HG03575 (cell line): ENCODE results near the gene TMBIM6.
"Not testable (repeated sequence)": the region's sequence is repeated elsewhere in the genome, so short reads cannot be mapped to it uniquely, and the experiment has no call there.

Source experiments
- ATAC-seq: cut with Tn5 transposase; IDR thresholded peaks from one replicate; pipeline ENCODE4 v1.9.1; 2021; ENCODE audit not compliant: unreplicated experiment, insufficient number of reproducible peaks, low FRiP score; ENCODE audit errors: extremely low read depth

TMBIM6 gene

GRCh38 chr12:49764126-49764525 is 22.8 kb downstream of the TMBIM6 start:
- no peak for ATAC-seq

DNA sequence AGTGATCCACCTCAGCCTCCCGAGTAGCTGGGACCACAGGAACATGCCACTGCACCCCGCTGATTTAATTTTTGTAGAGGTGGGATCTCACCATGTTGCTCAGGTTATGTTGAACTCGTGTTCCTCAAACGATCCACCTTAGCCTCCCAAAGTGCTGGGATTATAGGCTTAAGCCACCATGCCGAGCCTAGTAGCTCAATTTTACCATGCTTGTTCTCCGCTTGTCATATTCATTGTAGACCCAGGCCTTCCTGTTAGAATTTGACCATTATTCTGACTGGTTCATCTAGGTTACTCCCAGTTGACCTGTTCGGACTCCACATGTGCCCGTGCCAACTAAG is 24.7 kb downstream of the TMBIM6 start:
- no peak for ATAC-seq

GRCh38 chr12:49767333-49767732 is 26.0 kb downstream of the TMBIM6 start:
- no peak for ATAC-seq

GRCh38 chr12:49773102-49773501 is 31.7 kb downstream of the TMBIM6 start:
- not testable (repeated sequence) for ATAC-seq

DNA sequence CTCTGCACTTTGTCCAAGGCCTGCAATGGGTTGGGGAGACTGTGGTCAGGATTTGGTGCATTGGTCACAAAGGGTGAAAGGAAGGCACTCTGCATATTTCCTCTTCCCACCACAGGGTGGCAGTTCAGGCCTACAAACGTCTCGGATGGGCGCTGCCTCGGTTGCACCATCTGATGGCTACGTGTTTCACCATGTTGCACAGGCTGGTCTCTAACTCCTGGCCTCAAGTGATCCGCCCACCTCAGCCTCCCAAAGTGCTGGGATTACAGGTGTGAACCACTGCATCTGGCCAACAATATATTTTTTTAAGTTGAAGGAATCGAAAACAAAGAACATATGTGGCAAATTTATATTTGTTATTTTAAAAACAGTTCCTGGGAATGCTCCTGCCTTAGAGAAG is 35.1 kb downstream of the TMBIM6 start:
- no peak for ATAC-seq

- no peak for ATAC-seq
Measured at GRCh38 chr12:49776858-49777257, 35.5 kb downstream of the TMBIM6 start.

DNA sequence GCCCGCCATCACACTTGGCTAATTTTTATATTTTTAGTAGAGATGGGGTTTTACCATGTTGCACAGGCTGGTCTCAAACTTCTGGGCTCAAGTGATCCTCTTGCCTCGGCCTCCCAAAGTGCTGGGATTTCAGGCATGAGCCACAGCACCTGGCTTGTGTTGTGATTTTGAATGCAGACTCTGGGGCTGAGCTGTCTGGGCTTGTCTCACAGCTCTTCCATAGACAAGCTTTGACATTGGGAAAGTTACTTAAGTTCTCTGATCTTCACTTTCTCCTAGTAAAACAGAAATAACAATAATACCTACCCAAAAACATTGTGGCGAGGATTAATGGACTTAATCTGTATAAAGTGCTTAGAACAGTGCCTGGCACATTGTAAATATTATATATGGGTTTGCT is 36.0 kb downstream of the TMBIM6 start:
- no peak for ATAC-seq

DNA sequence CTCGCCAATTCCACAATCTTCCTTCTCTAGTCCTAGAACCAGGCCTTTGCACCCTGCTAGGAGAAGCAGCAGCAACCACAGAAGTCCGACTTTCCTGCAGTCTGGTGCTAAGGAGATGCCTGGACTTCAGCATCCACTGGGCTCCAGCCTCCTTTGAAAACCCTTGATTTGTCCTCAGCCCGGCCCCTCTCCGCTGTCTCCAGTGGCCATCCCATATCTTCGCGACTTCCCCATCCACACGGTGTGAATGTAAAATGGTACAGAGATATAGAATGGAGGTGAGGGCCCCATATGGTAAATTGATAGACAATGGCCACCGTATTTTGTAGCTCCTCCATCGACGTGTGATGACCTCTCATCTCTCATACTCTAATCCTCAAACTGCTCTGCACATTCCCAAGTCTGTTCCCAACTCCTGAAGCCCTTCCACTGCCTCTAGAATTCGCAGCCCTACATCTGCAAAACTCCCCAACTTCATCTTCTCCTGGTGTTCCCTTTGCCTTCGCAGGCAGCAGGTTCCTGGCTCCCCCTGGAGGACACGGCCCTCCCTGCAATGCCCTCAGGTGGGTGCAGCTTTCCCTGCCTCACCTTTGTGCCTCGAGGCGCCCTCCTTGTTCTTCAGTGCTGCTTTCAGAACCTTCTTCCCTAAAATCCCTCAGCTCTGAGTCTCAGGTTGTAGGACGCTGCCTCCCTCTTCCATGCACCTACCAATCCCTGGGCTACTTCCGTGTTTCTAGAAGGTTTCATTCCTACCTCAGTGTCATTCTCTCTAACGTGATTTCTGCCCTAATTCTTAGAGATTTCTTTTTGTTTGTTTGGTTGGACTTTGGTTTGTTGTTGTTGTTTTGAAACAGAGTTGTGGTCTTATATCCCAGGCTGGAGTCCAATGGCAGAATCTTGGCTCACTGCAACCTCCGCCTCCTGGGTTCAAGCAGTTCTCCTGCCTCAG is 36.7 kb downstream of the TMBIM6 start:
- no peak for ATAC-seq

GRCh38 chr12:49779581-49779980 is 38.2 kb downstream of the TMBIM6 start:
- ATAC-seq = no peak

DNA sequence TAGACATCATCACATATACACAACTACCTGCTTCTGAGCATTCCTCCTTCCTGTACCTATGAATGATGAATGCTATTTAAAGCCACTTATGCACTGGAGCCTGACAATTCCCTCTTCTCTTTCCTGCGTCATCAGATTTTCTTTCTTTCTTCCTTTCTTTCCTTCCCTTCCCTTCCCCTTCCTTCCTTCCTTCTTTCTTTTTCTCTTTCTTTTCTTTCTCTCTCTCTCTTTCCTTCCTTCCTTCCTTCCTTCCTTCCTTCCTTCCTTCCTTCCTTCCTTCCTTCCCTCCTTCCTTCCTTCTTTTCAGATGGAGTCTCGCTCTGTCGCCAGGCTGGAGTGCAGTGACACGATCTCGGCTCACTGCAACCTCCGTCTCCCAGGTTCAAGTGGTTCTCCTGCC is 39.6 kb downstream of the TMBIM6 start:
- ATAC-seq = not testable (repeated sequence)

- no peak for ATAC-seq
Measured at GRCh38 chr12:49783917-49784676, 42.7 kb downstream of the TMBIM6 start.

DNA sequence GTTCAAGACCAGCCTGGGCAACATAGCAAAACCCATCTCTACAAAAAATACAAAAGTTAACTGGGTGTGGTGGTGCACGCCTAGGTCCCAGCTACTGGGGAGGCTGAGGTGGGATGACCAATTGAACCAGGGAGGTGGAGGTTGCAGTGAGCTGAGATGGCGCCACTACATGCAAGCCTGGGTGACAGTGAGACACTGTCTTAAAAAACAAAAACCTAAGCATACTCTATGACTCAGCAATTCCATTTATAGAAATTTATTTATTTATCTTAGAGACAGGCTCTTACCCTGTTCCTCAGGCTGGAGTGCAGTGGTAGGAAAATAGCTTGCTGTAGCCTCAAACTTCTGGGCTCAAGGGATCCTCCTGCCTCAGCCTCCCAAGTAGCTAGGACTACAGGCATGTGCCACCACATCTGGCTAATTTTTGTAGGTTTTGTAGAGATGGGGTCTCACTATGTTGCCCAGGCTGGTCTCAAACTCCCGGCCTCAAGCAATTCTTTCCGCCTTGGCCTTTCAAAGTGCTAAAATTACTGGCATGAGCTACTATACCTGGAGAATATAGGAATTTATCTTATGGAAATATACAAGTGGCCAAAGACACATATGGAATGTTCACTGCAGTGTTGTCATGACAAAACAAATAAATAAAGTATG is 43.5 kb downstream of the TMBIM6 start:
- ATAC-seq = no peak

GRCh38 chr12:49787672-49788071 is 46.3 kb downstream of the TMBIM6 start:
- ATAC-seq = no peak

- ATAC-seq = no peak
Measured at GRCh38 chr12:49789992-49790391, 48.6 kb downstream of the TMBIM6 start.

- no peak for ATAC-seq
Measured at GRCh38 chr12:49790741-49791555, 49.6 kb downstream of the TMBIM6 start.

- ATAC-seq = no peak
Measured at GRCh38 chr12:49791700-49792099, 50.3 kb downstream of the TMBIM6 start.

GRCh38 chr12:49792181-49792970 is 51.0 kb downstream of the TMBIM6 start:
- no peak for ATAC-seq

DNA sequence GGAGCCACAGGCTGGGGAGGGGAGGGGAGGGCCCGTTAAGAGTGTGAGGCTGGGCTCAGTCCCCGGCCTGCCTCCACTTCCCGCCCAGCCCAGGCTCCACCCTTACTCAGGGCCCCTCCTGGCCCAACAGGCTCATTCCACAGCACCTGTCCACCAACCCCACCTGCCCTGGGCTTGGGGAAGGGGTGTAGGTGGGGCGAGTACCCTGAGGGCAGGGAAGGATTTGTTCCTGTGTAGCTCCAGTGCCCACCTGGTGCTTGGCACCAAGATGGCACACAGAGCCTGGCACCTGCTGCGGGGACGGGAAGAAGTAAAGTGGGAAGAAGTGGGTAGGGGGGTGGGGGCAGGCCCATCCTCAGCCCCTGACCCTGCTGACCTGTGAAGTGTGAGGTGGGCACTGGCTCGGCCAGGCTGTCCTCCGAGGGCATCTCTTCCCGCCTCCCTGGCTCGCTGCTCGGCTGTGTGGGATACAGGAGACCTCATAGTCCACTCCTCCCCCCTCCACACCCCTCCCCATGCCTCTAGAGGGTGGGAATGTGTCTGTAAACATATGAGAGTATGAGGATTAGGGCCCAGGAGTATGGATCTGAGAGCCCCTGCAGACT is 51.7 kb downstream of the TMBIM6 start:
- no peak for ATAC-seq
